GM21619 (cell line): ENCODE results near the gene SYTL4.

Experiments
- ATAC-seq: cut with Tn5 transposase; IDR thresholded peaks from one replicate; pipeline ENCODE4 v1.9.1; 2021; ENCODE audit not compliant: unreplicated experiment

The SYTL4 gene

GRCh38 chrX:100695991-100696390 is 35.9 kb downstream of the SYTL4 start:
- no peak for ATAC-seq

DNA sequence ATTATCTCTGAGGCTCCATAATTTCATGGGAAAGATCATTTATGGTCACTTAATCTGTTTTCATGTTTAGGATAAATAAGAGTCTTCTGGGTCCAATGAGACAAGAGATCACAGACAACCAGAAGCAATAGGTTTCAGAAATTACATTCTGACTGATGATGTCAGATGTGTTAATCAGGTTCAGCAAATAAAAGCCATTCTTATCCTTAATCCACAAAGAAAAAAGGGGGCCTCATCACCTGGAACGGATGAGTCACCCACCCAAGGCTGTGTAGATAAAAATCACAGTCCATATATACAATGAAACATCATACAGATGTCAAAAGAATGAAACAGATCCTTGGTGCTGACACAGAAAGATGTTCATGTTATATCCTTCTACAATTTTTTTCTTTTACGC is 36.6 kb downstream of the SYTL4 start:
- no peak for ATAC-seq

GRCh38 chrX:100687546-100687945 is 44.4 kb downstream of the SYTL4 start:
- ATAC-seq = peak; percentile 60

DNA sequence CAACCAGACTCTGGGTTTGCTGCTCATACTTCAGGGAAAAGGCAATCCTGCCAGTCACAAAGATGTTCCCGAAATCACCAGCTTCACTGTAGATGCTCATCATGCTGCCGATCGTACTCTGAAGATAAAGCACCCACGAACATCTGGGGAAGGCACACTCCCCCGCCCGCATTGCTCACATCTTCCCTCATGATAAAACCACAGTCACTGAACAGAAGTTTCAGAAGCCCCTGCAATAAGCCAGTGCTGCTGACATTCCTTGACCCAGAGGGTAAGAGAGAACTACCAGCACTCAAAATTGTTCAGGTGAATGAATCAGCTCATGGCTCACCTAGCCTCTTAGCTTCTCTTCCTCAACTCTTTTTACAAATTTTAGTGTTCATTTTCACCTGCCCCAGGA is 44.8 kb downstream of the SYTL4 start:
- ATAC-seq = peak; percentile 29

GRCh38 chrX:100685997-100686305 is 46.0 kb downstream of the SYTL4 start:
- no peak for ATAC-seq

- peak; percentile 66 for ATAC-seq
These were observed 46.5 kb downstream of the SYTL4 start for GRCh38 chrX:100685284-100685996.

GRCh38 chrX:100682939-100683338 is 49.0 kb downstream of the SYTL4 start:
- no peak for ATAC-seq

DNA sequence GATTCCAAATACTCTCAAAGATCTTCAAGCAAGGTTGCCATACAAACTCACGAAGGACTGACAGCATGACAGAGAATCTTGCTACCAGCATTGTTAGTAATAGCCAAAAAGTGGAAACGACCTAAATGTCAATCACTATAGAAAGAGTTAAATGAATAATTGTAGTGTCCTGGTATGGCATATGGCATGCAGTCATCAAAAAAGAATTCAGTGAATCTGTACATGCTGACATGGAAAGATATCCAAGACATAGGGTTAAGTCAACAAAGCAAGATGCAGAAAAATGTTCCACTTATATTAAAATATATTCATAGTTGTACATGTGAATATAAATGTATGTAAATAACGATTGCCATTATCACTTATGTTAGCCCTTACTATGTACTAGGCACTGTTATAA is 50.3 kb downstream of the SYTL4 start:
- ATAC-seq = no peak

- no peak for ATAC-seq
These were observed 51.2 kb downstream of the SYTL4 start for GRCh38 chrX:100680756-100681155.

- no peak for ATAC-seq
These were observed 54.2 kb downstream of the SYTL4 start for GRCh38 chrX:100677611-100678181.

DNA sequence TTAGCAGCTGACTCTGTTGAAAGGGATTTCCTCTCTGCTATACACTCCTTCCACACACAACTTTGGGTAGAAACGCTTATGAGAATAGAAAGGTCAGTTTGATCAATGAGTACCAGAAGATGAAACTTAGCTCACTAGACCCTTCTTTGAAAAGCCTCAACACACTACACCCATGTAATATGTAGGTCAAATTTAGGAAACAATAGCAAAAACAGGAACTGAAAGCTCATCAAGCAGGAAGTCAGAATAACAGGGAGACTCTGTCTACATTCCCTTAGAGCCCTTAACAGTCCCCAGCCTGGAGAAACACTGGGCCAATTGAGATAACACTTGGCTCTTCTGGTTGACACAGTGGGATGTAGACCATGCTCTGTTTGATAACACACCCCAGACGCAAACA is 57.2 kb downstream of the SYTL4 start:
- ATAC-seq = no peak

GRCh38 chrX:100673397-100673953 is 58.4 kb downstream of the SYTL4 start:
- no peak for ATAC-seq

DNA sequence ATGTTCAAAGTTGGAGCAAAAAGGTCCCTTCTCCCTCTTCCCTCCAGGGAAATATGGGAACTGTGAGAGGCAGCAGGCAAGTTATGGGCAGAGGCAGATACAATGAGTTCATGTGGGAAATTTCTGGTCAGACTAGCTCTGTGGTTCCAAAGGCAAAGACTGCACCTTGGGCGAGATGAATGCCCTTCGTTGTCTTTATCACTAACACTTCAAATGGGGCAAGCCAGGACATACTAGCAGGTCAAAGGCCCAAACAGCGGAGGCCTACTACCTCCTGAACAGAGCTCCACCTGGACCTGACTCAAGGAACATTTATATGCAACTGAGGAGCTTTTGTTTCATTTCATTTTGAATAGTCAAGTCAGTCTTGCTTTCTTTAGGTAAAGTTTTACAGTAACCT is 59.0 kb downstream of the SYTL4 start:
- ATAC-seq = no peak

GRCh38 chrX:100663642-100664041 is 68.3 kb downstream of the SYTL4 start:
- no peak for ATAC-seq

DNA sequence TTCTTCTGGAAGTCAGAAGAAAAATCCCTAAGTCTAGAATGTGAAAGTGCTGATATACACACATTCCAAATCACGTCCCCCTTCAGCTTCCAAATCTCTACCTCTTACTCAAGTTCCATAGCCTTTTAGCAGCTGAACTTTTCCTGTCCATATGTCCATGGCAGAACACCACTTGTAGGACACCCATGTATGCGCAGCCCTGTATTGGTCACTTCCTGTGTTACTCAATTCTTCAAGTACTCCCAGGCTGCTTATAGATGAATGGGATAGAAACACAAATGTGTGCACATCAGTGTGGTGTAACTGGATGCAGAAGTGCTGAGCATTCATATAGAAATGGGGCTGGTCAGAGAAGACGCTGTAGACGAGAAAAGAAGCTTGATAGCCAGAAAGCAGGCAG is 69.1 kb downstream of the SYTL4 start:
- no peak for ATAC-seq

DNA sequence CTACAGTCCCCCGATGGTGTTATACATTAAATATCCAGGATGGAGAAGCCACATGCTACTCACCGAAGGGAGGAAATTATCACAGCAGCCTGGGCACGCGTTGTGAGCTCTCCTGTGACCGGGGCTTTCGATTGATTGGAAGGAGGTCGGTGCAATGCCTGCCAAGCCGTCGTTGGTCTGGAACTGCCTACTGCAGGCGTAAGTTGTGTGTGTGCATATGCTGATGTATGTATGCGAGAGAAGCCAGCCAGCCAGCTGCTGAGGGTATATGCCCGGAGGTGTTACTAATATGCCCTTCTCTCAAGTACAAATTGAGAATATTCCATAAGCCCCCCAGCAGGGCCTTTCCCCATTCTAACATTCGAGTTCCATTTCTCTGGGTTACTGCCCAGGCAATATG is 69.8 kb downstream of the SYTL4 start:
- no peak for ATAC-seq

GRCh38 chrX:100659431-100660137 is 72.3 kb downstream of the SYTL4 start:
- no peak for ATAC-seq

DNA sequence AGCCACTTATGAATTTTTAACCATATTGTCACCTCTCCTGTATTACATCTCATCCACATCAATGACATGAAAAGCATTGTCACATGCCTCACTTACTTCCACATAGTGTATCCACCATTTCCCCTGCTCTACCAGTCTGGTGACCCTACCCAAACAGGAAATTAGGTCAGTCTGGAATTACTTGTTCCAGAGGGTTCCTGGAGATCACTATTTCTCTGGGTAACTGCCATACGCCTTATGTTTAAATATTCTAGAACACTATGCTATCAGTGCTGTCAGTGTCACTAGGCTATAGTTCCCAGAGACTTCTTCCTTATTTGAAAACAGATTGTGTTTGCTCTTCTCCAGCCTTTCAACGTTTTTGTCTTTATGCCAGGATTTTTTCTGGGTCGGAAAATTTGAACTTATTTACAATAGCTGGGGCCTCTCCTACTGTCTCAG is 73.0 kb downstream of the SYTL4 start:
- ATAC-seq = no peak

GRCh38 chrX:100654261-100654660 is 77.7 kb downstream of the SYTL4 start:
- no peak for ATAC-seq

DNA sequence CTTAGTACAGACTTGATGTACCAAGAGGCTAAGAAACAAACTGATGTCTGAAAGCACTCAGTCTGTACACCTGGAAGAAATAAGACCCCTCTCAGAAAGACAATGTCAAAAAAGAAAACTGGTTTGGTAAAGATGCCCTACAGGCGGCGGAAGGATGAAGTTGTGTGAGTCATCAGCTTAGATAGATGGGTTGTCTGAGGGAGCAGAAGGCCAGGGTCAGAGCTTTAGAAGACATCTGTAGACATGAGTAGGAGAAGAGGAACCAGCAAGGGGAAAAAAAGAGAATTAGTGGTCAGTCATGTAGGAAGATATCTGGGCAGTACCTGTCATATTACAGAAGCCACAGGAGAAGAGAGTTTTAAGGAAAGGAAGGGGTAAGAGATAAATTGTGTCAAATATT is 79.7 kb downstream of the SYTL4 start:
- no peak for ATAC-seq

- no peak for ATAC-seq
These were observed 81.1 kb downstream of the SYTL4 start for GRCh38 chrX:100650841-100651240.
